Parathyroid adenoma (tissue), 2 donors: ENCODE results near the gene VLDLR.

ENCODE experiments used
- H2AFZ ChIP-seq: fragments of 300-600 bp; sonication (generic); one replicate; pipeline ENCODE4 v1.7.0; 2017; ENCODE audit warnings: antibody characterized with exemption, mild to moderate bottlenecking
- H3K27ac ChIP-seq: fragments of 300-600 bp; sonication (generic); one replicate; pipeline ENCODE4 v1.7.0; 2017
- H3K27me3 ChIP-seq: fragments of 300-600 bp; sonication (generic); one replicate; pipeline ENCODE4 v1.7.0; 2017; ENCODE audit warnings: low read length; ENCODE audit not compliant: control insufficient read depth, insufficient read depth
- H3K36me3 ChIP-seq: fragments of 300-600 bp; sonication (generic); one replicate; pipeline ENCODE4 v1.7.0; 2017; ENCODE audit warnings: low read length; ENCODE audit not compliant: control insufficient read depth, insufficient read depth
- H3K4me1 ChIP-seq: fragments of 300-600 bp; sonication (generic); one replicate; pipeline ENCODE4 v1.7.0; 2017; ENCODE audit warnings: control low read depth
- H3K4me2 ChIP-seq: fragments of 300-600 bp; sonication (generic); one replicate; pipeline ENCODE4 v1.7.0; 2017; ENCODE audit warnings: low read length
- H3K4me3 ChIP-seq: fragments of 300-600 bp; sonication (generic); one replicate; pipeline ENCODE4 v1.7.0; 2017; ENCODE audit warnings: low read depth, low read length
- H3K79me2 ChIP-seq: fragments of 300-600 bp; sonication (generic); one replicate; pipeline ENCODE4 v1.7.0; 2017; ENCODE audit warnings: control low read depth
- H3K9ac ChIP-seq: fragments of 300-600 bp; sonication (generic); one replicate; pipeline ENCODE4 v1.7.0; 2017; ENCODE audit warnings: mild to moderate bottlenecking
- H3K9me3 ChIP-seq: fragments of 300-600 bp; sonication (generic); one replicate; pipeline ENCODE4 v1.7.0; 2017; ENCODE audit warnings: low read length; ENCODE audit not compliant: control insufficient read depth
- CTCF ChIP-seq: fragments of 300-600 bp; sonication (generic); IDR thresholded peaks from one replicate; pipeline ENCODE4 v1.7.0; 2017; ENCODE audit warnings: antibody characterized with exemption, mild to moderate bottlenecking
- donor health status: primary hyperparathyroidism.

VLDLR gene

DNA sequence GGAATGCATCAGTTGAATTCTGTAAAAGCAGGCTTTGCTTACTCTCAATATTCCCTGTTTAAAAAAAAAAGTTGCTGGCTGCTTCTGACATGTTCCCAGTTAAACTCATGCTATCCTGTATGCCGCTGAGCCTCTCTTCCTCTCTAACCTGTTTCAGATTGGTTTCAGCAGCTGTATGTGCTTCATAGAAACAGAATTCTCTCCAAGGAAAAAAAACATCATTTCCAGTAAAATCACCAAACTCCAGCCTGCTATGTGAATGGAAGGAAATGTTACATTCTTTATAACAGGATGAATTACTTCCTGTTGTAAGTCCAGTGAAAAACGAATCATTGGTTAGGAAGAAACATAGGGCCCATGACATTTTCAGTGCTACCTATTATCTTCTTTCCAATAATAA lies 70.0 kb downstream of the VLDLR start:
- Histone ChIP-seq H3K9ac (no peak overlapping the region), H3K4me2 (no peak overlapping the region), H3K4me3 (no peak overlapping the region), H3K36me3 (no peaks in the 10 kb centered on the region), H3K9me3 (no peaks in the 10 kb centered on the region), H3K27ac (peak overlapping the region; percentile 15), H3K79me2 (peaks cover 1% of the 10 kb centered on the region), H3K4me1 (peaks cover 14% of the 10 kb centered on the region), H2AFZ (no peak overlapping the region), H3K27me3 (no peaks in the 10 kb centered on the region)
- no peak for TF ChIP-seq CTCF

- no peaks in the 10 kb centered on the region for H3K36me3 ChIP-seq
- no peak overlapping the region for H3K9ac ChIP-seq
- no peak overlapping the region for H2AFZ ChIP-seq
- H3K79me2 ChIP-seq = peaks cover 10% of the 10 kb centered on the region
- no peak overlapping the region for H3K4me2 ChIP-seq
- no peaks in the 10 kb centered on the region for H3K27me3 ChIP-seq
- H3K4me3 ChIP-seq = no peak overlapping the region
- H3K9me3 ChIP-seq = no peaks in the 10 kb centered on the region
- TF ChIP-seq CTCF = no peak
- peaks cover 20% of the 10 kb centered on the region for H3K4me1 ChIP-seq
- no peak overlapping the region for H3K27ac ChIP-seq
Observed at GRCh38 chr9:2693056-2693455, 71.5 kb downstream of the VLDLR start.

DNA sequence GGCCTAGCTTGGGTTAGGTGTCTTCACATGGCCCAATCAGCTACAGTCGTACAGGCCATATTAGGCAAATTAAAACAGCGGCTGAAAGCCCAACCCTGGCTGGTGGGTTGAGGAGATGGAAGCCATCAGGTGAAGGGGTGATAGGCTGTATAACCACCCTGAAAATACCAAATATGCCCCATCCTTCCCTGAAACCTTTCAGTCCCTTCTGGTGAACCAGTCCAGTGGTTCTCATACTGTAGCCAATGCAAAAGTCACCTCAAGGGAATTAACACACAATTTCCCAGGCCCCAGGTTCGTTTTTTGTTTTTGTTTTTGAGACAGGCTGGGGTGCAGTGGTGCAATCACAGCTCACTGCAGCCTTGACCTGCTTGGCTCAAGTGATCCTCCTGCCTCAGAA lies 75.9 kb downstream of the VLDLR start:
- Histone ChIP-seq H2AFZ (no peak overlapping the region), H3K4me1 (peaks cover 25% of the 10 kb centered on the region), H3K9ac (no peak overlapping the region), H3K9me3 (no peaks in the 10 kb centered on the region), H3K4me2 (no peak overlapping the region), H3K27me3 (no peaks in the 10 kb centered on the region), H3K4me3 (no peak overlapping the region), H3K27ac (peak overlapping the region; percentile 72), H3K36me3 (no peaks in the 10 kb centered on the region), H3K79me2 (peaks cover 10% of the 10 kb centered on the region)
- TF ChIP-seq CTCF = no peak

DNA sequence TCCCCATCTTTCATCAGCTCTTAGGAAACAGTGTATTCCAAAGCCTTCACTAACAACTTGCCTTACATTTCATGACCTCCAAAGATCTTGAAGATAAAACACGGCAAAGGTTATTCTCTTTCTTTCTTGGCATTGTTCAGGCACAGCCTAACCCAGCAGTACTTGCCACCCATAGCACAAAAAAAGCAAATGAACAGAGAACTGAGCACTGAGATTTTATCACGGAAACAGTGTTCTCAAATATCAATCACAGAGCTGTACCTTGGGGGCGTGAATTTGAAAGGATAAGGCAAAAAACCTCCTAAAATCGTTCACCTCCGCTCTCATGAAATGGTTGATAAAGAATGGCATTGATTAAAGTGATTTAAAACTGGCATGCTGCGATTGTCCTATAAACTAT lies 78.8 kb downstream of the VLDLR start:
- Histone ChIP-seq H3K9ac (no peak overlapping the region), H3K27me3 (no peaks in the 10 kb centered on the region), H3K4me3 (peak overlapping the region; percentile 38), H3K27ac (peak overlapping the region; percentile 96), H2AFZ (peak overlapping the region; percentile 42), H3K9me3 (no peaks in the 10 kb centered on the region), H3K79me2 (peaks cover 10% of the 10 kb centered on the region), H3K4me2 (peak overlapping the region; percentile 72), H3K4me1 (peaks cover 25% of the 10 kb centered on the region), H3K36me3 (no peaks in the 10 kb centered on the region)
- TF ChIP-seq CTCF = no peak

GRCh38 chr9:2700909-2701550 lies 79.4 kb downstream of the VLDLR start:
- no peak for TF ChIP-seq CTCF
- Histone ChIP-seq H3K4me2 (peak overlapping the region; percentile 72), H3K27me3 (no peaks in the 10 kb centered on the region), H3K9me3 (no peaks in the 10 kb centered on the region), H2AFZ (no peak overlapping the region), H3K36me3 (no peaks in the 10 kb centered on the region), H3K4me3 (peak overlapping the region; percentile 38), H3K27ac (peak overlapping the region; percentile 96), H3K79me2 (peaks cover 10% of the 10 kb centered on the region), H3K9ac (no peak overlapping the region), H3K4me1 (peaks cover 25% of the 10 kb centered on the region)
